NCI-H2196 (cell line): ENCODE results near the gene SBF2.
A peak's percentile ranks its signal among the peaks of the same experiment; 100 is the strongest.
"Not testable (repeated sequence)": the region's sequence is repeated elsewhere in the genome, so short reads cannot be mapped to it uniquely, and the experiment has no call there.

Experiments used
- DNase-seq: peaks from one replicate; lab custom pipeline; 2025; ENCODE audit not compliant: unreplicated experiment; lab: John Stamatoyannopoulos, UW

Gene SBF2

DNA sequence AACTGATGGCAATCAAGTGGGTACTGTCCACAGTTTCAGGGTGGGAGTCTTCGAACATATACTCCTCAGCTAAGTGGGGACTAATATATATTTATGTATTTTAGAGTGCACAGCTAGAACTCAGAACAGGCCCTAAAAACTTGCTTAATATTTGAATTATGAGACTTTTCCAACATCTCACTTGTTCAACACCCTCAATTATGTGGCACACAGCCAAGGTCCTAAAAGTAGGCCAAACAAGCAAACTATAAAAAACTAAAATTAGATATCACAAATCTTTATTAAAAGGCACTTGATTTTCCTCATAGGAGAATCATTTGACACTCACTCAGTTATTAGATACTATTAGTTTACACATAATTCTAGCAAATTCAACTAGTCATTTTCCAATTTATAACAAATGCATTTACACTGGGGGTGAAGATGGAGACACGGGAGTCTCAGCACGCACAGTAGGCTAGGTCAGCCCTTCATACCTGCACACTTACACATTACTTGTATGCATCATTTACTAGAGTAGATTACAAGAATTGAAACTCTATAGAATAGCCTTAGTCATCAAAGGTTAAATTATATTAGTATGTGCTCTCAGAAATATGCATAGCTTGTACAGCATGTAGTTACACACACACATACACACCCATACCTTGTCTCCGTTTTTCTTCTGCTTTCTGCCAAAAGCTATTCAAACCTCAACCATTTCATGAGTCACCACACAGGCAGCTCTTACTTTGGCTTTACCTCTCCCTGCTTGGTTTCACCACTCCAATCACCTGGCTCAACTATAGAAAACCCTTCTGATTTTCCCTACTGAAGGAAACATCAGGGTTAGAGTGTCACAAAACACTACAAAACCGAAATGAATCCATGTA is 171.5 kb downstream of the SBF2 start:
- DNase-seq: no peak

DNA sequence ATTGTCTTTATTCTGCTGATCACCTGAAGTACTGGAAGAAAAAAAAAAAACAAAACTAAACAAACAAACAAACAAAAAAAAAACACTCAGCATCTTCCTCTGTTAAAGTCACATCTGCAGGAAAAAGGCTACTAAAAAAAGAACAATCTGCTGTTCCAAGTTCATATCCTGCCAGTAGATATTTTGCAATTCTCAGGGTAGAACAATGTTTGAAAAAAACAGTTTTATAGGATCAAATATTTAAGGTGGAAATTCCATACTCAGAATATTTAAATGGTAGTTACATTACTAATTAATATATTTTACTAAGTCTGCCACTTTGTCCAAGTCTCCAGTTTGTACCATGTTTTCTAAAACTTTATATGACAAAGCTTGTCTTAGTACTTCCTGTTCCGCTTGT is 175.2 kb downstream of the SBF2 start:
- DNase-seq: no peak

DNA sequence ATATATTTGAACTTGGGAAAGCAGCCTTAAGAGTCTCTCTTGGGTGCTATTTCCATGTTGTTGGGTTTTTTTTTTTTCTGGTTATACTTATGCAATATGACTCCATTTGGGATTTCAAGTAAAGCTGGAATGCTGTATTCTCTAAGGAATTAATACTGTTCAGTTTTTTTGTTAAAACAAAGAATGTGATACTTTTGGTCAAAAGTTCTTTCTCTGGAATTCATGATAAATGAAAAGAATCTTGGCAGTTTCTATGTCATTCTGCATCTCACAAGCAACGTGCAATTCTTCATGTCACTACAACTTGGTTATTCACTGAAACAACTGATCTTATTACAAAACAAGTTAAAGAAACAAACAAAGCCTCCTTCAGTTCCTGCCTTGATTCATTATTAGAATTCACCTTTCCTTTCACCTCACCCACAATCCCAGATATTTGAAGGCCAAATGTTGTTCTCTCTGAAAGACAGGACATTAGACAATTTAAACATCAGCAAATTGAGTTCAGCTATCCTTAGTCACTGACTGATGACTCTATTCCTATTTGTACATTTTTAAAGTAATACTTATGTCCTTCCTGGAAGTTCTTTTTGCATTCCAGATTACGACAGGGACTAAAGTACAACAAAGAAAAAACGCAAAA is 176.2 kb downstream of the SBF2 start:
- DNase-seq: no peak

DNA sequence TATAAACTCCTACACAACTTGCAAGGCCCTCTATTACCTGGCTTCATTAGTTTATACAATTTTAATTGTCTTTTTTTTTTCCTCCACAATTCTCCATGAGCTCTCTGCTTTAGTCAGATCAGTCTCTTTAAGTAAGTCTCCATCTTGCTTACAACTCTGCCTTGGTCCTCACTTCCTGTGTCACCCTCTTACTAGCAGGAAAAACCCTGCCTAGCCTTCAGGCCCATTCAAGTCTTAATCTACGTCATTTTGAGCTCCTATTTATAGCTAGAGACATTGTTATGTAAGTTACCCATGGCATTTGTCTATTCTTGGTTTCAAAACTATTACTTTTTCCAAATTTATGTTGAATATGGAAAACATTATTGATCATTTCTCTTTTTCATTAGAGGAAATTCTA is 177.4 kb downstream of the SBF2 start:
- no peak for DNase-seq

DNA sequence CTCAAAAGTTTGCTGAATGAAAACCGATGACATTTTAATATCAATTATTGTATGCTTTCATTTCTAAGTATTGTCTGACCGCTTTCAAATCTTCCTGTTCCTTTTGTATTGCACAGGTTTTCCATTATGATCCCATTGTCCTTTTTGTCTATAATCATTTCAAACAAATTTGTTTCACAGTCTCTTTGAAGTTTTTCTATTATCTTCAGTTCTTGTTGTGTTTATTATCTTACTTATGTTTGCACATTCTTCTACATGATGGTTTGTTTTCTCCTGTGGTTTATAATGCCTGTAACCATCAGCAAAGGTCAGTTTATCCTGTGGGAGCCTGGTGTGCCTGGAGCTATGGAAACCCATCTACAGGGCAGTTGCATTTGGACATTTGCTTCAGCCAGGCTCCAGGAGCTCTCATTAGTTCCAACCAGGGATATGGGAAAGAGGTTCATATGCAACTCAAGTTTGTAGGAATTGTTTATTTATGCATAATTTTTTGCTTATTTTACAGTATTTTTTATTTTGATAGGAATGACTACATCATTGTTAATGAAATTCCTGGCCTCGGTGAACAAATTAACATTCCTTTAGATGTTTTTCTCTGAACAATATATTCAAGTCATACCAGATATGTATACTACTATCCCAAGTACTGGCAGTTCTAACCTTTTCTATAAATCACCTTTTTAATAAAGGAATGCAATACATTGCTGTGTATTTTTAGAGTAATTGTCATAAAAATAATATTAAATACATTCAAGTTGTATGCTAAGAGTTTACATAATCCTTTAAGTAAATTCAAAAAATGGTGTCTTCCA is 179.2 kb downstream of the SBF2 start:
- no peak for DNase-seq

DNA sequence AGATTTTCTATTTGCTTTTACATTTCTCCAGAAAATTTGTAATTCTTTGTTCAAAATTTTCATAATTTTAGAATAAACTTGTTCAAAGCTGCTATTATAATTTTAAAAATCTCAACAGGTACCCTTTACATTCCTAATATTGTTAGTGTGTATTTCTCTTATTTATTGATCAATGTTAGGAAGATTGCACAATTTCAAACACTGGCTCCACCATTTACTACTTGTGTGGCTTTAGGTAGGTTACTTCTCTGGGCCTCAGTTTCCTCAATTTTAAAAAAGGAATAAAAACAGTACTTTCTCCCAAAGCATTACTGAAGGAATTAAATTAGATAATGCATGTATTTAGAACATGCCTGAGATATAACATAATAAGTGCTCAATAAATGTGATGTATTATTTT is 180.2 kb downstream of the SBF2 start:
- no peak for DNase-seq

DNA sequence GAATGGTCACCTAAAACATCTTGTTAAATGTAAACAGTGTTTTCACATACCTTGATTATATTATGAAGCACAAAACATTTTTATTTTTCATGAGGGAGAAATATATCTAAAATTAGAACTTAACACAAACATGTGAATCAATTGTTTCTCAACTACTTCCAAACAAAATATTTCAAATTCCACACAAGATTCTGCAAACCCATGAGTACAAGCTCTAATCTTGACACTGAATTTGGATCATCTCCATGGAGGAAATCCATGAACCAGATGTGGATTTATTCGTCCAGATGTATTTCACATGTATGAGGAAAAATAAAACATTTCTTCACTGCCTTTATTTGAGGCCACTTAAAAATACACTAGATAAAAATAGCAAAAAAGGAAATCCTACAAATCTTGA is 184.2 kb downstream of the SBF2 start:
- DNase-seq: no peak

DNA sequence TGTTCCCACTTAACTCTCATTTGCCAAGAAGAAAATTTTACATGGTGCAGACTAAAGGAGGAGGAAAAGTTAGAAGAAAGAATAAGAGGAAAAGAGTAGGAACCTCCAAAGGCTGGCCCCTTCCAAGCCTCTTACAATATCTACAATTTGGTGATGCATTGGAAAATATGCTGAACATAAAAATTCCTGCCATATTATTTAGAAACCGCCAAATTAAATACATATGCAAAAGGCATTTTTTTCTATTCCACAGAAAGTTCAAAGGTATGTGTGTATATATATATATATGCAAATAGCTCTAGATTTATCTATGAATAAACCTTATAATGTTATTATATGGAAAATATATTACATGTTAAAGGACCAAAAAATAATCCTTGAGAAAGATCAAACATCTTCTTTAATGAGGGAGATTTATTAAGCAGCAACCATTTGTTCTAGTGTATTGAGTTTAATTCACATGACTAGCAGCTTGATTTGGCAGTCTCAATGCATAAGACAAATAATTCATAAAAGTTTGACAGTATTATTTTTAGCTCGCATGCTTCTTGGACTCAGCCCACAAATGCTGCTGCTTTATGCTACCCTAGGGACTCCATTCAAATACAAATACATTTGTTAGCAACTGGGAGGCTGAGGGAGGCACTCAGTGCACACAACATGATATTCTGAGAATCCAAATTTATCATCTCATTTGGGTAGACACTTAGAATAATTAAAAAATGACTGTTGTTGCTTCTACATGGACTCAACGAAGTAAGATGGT is 184.9 kb downstream of the SBF2 start:
- no peak for DNase-seq

DNA sequence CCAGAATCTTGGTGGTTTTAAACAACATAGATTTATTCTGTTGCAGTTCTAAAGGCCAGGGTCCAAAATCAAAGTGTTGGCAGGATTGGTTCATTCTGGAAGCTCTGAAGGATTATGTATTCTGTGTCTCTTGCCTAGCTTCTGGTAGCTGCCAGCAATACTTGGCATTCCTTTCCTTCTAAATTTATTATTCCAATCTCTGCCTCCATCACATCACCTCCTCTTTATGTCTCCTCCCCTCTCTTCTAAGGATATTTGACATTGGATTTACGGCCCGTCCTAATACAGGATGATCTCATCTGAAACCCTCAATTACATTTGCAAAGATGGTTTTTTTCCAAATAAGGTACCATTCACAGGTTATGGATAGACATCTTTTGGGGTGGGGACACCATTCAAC is 186.5 kb downstream of the SBF2 start:
- DNase-seq: no peak

DNA sequence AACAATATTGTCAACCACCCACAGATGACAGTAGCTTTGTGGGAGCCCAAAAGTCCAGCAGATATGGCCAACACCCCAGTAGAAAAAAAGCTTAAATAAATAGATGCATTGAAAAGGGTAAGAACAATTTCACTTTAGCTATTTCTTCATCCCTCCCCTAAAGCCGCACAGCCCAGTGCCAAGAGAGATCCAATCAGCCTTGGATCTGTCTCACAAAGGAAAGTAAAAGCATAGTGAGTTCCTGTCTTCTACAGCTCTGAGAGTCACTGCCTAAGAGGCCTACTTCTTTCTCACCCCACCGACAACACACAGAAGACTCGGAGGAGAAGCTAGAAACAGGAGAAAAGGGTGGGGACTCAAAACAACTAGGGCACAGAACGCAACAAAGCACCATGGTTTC is 196.4 kb downstream of the SBF2 start:
- DNase-seq: no peak

DNA sequence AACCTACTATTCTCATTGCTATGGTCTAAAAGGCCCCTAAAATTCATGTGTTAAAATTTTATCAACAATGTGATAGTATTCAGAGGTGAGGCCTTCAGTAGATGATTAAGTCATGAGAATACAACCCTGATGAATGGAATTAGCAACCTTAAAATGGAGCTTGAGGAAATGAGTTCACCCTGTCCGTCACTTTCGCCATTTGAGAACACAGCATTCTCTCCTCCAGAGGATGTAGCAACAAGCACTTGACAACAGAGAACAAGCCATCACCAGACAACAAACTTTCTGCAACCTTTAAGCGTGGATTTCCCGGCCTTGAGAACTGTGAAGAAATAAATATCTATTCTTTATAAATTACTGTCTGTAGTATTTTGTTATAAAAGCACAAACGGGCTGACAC is 197.0 kb downstream of the SBF2 start:
- DNase-seq: no peak

DNA sequence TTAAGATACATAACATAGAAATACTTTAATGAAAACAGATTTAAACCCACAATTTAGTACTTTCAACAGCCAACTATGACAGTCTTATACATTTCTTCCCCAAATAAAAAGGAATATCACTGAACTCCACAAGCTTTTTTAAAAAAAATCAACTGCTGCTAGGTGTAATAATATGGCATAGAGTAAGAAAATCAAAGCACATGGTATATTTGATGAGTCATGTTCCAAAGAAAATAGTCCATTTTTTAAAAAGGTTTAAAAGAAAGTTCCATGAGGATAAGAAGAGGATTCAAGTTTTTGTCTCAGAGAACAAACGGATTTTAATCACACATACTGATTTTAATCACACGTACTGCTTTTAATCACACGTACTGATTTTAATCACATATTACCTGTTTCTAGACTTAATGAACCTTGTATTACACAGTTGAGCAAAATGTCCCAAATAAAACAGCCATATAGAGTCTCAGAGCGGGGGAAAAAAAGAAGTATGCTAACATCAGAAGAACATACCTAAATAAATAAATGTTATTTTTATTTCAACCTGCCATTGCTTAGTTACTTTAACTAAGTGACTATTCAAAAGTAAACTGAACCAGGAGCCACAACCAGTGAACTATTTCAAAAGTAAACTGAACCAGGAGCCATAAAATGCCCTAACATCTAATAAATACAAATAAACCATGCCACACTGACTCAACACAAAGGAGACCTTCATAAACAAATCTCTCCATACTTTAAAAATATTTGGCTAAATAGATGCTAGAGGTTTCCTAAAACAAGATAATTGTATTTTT is 198.4 kb downstream of the SBF2 start:
- DNase-seq: no peak

DNA sequence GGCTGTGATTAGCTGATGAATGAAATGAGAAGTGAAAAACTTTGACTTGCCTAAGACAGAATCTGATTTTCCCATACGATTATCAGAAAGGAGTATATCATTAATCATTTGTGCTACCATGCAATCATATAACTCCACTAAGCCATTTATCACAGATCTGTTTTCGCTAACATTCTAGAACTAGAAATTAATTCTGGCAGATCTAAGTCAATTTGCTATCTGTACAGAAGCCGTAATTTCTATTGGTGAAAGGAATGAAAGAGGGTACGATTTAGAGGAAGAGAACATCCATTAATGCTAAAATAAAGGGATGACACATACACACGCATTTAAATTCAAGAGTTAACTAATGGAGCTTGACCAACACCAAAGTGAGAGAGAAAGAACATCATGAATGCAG is 201.6 kb downstream of the SBF2 start:
- DNase-seq: no peak

DNA sequence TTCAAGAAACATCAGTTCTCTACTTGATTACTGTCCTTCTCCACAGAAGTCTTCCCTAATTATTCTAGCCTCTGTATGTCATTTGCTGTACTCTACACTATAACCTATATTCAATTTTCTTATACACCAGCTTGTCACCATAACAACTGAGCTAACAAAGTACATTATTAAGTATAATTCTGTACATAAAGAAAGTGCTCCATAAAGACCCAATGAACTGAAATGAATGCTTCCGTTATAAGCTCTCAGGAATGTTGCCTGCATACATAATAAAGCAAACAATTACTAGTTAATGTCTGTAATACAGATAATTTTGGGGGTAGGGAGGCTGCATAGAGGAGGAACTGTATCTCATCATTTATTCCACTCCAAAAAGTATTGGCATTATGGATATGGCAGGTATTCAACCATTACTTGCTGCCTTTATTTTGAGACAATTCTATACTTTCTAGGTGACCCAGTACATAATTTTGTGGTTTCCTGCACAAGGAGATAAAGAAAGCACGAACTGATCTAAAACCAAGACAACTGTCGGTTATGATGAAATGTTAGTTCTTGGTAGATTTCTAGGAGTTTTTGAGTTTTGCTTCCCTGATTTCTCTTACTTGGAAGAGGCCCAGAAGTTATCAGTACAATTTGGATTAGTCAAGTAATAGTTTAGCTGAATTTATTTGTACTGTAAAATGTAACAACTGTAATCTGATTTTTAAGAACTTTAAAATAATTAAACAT is 202.5 kb downstream of the SBF2 start:
- DNase-seq: no peak

DNA sequence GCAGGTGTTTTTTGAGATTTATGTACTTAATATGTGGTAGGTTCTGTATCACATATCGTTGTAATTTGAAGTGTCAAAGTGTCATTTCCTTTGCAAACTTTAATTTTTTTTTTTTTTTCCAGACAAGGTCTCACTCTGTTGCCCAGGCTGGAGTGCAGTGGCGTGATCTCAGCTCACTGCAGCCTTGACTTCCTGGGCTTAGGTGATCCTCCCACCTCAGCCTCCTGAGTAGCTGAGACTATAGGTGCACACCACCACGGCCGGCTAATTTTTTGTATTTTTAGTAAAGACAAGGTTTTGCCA is 206.1 kb downstream of the SBF2 start:
- not testable (repeated sequence) for DNase-seq

DNA sequence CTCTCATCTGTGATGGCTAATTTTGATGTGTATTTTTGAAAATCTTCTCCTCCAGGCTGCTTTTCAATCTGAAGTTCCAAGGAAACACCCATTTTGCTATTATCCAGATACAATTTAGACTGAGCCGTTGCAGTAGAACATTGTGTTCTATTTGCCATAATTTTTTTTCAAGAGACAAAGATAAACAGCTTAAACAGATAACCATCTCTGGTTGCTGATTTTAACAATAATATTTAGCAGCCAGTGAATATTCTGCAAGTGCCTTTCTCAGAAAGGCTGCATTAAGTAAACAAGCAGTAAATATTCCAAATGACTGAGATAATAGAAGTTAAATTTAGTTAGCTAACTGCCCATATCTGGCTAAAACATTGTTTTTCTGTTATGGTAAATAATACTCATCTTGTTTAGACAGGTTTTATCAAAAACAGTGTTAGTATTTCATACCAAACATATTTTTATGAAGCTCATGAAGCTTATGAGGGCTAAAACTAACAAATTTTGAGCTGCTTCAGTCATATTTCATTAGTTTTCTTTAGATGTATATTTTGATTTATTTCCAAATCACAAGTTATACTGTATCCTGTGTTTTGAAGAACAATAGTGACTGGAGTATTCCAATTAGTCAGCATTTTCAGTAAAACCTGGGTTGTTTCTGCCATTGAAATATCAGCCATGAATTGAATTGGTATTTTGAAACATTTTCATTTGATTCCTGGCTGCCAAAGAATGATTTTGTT is 206.7 kb downstream of the SBF2 start:
- no peak for DNase-seq

DNA sequence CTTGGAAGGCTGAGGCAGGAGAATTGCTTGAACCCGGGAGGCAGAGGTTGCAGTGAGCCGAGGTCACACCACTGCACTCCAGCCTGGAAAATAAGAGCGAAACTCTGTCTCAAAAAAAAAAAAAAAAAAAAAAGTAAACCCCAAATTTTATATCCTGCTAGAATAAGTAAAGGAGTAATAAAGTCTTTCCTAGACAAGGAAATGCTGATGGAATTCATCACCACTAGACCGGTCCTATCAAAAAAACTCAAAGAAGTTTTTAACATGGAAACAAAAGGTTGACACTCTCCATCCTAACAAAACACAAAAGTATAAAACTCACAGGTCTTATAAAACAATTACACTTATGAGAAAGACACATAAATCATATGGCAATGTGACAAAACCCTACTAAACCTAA is 213.9 kb downstream of the SBF2 start:
- DNase-seq: no peak

DNA sequence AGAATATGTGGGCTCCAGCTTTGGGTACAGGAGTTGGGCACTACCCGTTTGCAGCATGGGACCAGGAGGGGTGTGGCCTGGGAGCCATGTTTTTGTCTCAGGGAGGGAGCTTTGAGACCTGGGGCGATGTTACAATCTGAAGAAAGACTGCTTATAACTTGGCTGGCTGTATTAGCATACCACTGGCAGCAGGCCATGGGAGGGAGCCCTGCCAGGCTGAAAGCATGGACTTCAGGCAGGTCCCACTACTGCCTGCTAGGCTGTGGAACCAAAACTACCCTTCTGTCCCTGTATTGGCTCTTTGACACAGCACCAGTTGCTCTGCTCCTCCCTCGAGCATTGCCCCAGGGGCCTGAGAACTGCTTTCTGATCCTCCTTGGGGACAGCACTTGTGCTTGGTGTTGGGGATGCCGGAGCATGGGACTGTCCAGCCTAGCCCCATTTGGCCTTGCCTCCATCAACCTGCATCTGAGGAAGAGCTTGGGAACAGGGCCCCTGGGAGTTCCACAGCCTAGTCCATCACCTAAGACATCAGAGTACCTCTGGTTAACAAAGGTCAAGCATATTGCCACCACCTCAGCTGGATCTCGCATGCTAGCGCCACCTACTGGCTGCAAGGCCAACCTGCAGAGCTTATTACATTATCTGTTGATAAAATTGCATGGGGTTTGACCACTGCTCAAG is 217.4 kb downstream of the SBF2 start:
- peak; percentile 32 for DNase-seq

DNA sequence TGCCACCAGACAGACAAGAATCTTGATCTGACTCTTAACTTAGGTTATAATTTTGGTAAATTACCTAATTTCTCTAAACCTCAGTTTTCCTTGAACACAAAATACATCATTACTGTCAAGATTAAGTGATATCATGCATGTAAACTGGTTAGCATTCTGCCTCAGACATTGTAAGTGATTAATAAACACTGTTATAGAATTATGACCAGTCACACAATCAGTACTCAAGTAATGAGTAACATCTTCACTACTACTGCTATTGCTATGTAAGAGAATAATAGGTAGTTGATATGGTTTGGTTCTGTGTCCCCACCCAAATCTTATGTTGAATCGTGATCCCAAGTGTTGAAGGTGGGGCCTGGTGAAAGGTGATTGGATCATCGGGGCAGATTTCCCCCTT is 218.9 kb downstream of the SBF2 start:
- no peak for DNase-seq
